B cell (primary cell): ENCODE data around the gene SLC24A4. TPM values are rescaled to one million over a fixed set of nuclear protein-coding genes. Genes with fewer than 3 reads are reported as not detected.

Experiments used
- ATAC-seq: fragments of 200-7000 bp; cut with Tn5 transposase; one replicate; pipeline ENCODE4 v1.10.0; 2021; ENCODE audit warnings: low read depth, mild to moderate bottlenecking, moderate number of reproducible peaks, moderate library complexity
- CTCF ChIA-PET: fragments of 350-600 bp; sonication (Branson Sonifier 250); formaldehyde crosslinking; loops from one replicate; lab custom pipeline; 2021; ENCODE audit warnings: antibody characterized with exemption, inconsistent platforms; lab: Charles Lee
- POLR2A ChIA-PET: fragments of 350-600 bp; sonication (Branson Sonifier 250); formaldehyde crosslinking; loops from one replicate; lab custom pipeline; 2021; ENCODE audit warnings: antibody characterized with exemption; lab: Charles Lee
- DNase-seq: peaks from one replicate; pipeline ENCODE4 v3.0.0; 2013
- H2AFZ ChIP-seq: 2 replicates; pipeline ENCODE4 v1.6.1; 2012; ENCODE audit warnings: mild to moderate bottlenecking, low read depth, low read length; ENCODE audit not compliant: insufficient read depth, poor library complexity, severe bottlenecking
- H3K27ac ChIP-seq, 2 donors: 1 replicate in 1 of 2; 2 replicates in 1 of 2; pipeline ENCODE4 v1.5.1; 2012 to 2013; ENCODE audit warnings: low read length in 2 of 2, mild to moderate bottlenecking in 2 of 2, moderate library complexity in 1 of 2
- H3K27me3 ChIP-seq, 4 experiments: fragments of 200-600 bp in 1 of 4; sonication (generic) in 1 of 4; replicated peaks in 1 of 4; 1 replicate in 2 of 4; 2 replicates in 2 of 4; pipeline versions ENCODE4 v1.6.1 to v1.7.0; 2013 to 2016; ENCODE audit warnings: low read length in 3 of 4, mild to moderate bottlenecking in 2 of 4, mixed read lengths in 1 of 4, moderate library complexity in 1 of 4; ENCODE audit not compliant: insufficient read depth in 4 of 4, control insufficient read depth in 3 of 4; ENCODE audit errors: control extremely low read depth in 1 of 4
- H3K36me3 ChIP-seq, 2 experiments: replicated peaks in 1 of 2; 1 replicate in 1 of 2; 2 replicates in 1 of 2; pipeline versions ENCODE4 v1.6.1 to v1.7.1; 2013; ENCODE audit warnings: low read length in 1 of 2; ENCODE audit not compliant: insufficient read depth in 2 of 2, control insufficient read depth in 1 of 2; ENCODE audit errors: control extremely low read depth in 1 of 2, extremely low read depth in 1 of 2
- H3K4me1 ChIP-seq, 2 donors: fragments of 200-600 bp in 1 of 2; sonication (generic) in 1 of 2; 1 replicate in 1 of 2; 2 replicates in 1 of 2; pipeline versions ENCODE4 v1.5.1 to v1.6.1; 2013 to 2017; ENCODE audit warnings: low read length in 2 of 2; ENCODE audit not compliant: control insufficient read depth in 2 of 2, insufficient read depth in 2 of 2
- H3K4me2 ChIP-seq: replicated peaks from 2 replicates; pipeline ENCODE3; 2012; ENCODE audit warnings: mild to moderate bottlenecking, low read depth, low read length; ENCODE audit not compliant: poor library complexity, severe bottlenecking
- H3K4me3 ChIP-seq, 5 experiments: fragments of 200-600 bp in 1 of 5; sonication (generic) in 1 of 5; 1 replicate in 3 of 5; 2 replicates in 2 of 5; pipeline versions ENCODE4 v1.5.1 to v1.7.0; 2011 to 2016; ENCODE audit warnings: low read length in 4 of 5, mild to moderate bottlenecking in 4 of 5, low read depth in 2 of 5, control low read depth in 1 of 5, moderate library complexity in 1 of 5; ENCODE audit not compliant: insufficient read depth in 1 of 5; ENCODE audit errors: control extremely low read depth in 1 of 5, extremely low read depth in 1 of 5
- H3K79me2 ChIP-seq: fragments of 200-600 bp; sonication (generic); one replicate; pipeline ENCODE4 v1.6.0; 2016; ENCODE audit warnings: low read length; ENCODE audit not compliant: control insufficient read depth, insufficient read depth
- H3K9ac ChIP-seq: fragments of 200-600 bp; sonication (generic); 2 replicates; pipeline ENCODE4 v1.6.1; 2017; ENCODE audit warnings: mild to moderate bottlenecking, low read length, moderate library complexity
- H3K9me3 ChIP-seq, 3 donors: one replicate each; pipeline versions ENCODE4 v1.6.1 to v1.7.1; 2013; ENCODE audit warnings: low read length in 2 of 3; ENCODE audit not compliant: control insufficient read depth in 2 of 3, insufficient read depth in 1 of 3; ENCODE audit errors: control extremely low read depth in 1 of 3
- H4K20me1 ChIP-seq: 2 replicates; pipeline ENCODE4 v1.6.0; 2012; ENCODE audit warnings: mild to moderate bottlenecking, low read length; ENCODE audit not compliant: insufficient read depth, control insufficient read depth, poor library complexity, severe bottlenecking
- H3K27ac Mint-ChIP-seq: one replicate; pipeline ENCODE4 v1.8.0; 2021; ENCODE audit warnings: mixed read lengths
- H3K27me3 Mint-ChIP-seq: one replicate; pipeline ENCODE4 v1.8.0; 2021; ENCODE audit warnings: mixed read lengths
- H3K4me1 Mint-ChIP-seq: one replicate; pipeline ENCODE4 v1.8.0; 2021; ENCODE audit warnings: mixed read lengths
- H3K4me3 Mint-ChIP-seq: one replicate; pipeline ENCODE4 v1.8.0; 2021; ENCODE audit warnings: mixed read lengths
- H3K9me3 Mint-ChIP-seq: one replicate; pipeline ENCODE4 v1.8.0; 2022; ENCODE audit warnings: mixed read lengths; ENCODE audit not compliant: insufficient read depth
- CTCF ChIP-seq: fragments of 200-600 bp; IDR thresholded peaks from one replicate; pipeline ENCODE4 v1.8.0; 2022; ENCODE audit warnings: antibody characterized with exemption, mild to moderate bottlenecking
- EZH2 ChIP-seq: IDR thresholded peaks from 2 replicates; pipeline ENCODE4 v1.6.1; 2012; ENCODE audit warnings: borderline replicate concordance, low read depth, mild to moderate bottlenecking, moderate library complexity, low read length; ENCODE audit not compliant: insufficient read depth, poor library complexity, severe bottlenecking
- WGBS: methylation state at CpG from one replicate; pipeline ENCODE4 v1.1.5; 2013; ENCODE audit warnings: missing lambda C conversion rate; ENCODE audit not compliant: insufficient coverage; 5-methylcytosine and 5-hydroxymethylcytosine counted together
- intact Hi-C: fragments of 100-400 bp; cut with micrococcal nuclease; formaldehyde crosslinking; loops from one replicate; pipeline ENCODE4 v1.10.0; 2022
- polyA plus RNA-seq: library from polyadenylated mRNA; depleted of rRNA; stranded (reverse); fragments of >200 nt; gene quantifications from 2 replicates; pipeline ENCODE4 v1.2.3, GENCODE V29; 2012
- total RNA-seq, 2 donors: library from RNA; stranded (reverse); fragments of 120-200 nt in 1 of 2; gene quantifications; 1 replicate in 1 of 2; 2 replicates in 1 of 2; pipeline versions ENCODE4 v1.2.3 to v1.2.4, GENCODE V29; 2013 to 2022

SLC24A4 gene
- total and polyA plus RNA-seq, 2 donors (not counting 1 experiment from before 2014, with no cell fraction given): 0.19 TPM; not detected in 1

GRCh38 chr14:92276074-92276473 lies 46.9 kb upstream of the SLC24A4 start:
- no peak overlapping the region for H2AFZ ChIP-seq
- ChIA-PET CTCF (no interaction called here), POLR2A (no interaction called here)
- no peaks in the 10 kb centered on the region for H3K9me3 Mint-ChIP-seq
- WGBS: 100% methylated on average over 2 of the region's 7 CpGs
- intact Hi-C loops: no loop called here
- H4K20me1 ChIP-seq: no peaks in the 10 kb centered on the region
- H3K4me3 Mint-ChIP-seq: no peak overlapping the region
- no peak overlapping the region for H3K4me2 ChIP-seq
- TF ChIP-seq EZH2 (no peak), CTCF (no peak)
- no peak overlapping the region for H3K4me3 ChIP-seq
- no peaks in the 10 kb centered on the region for H3K79me2 ChIP-seq
- DNase-seq: no peak
- H3K4me1 Mint-ChIP-seq: no peaks in the 10 kb centered on the region
- no peaks in the 10 kb centered on the region for H3K36me3 ChIP-seq
- H3K27me3 ChIP-seq: peaks cover 0 to 13% (median under 1%) of the 10 kb centered on the region in 4 experiments
- H3K9me3 ChIP-seq: no peaks in the 10 kb centered on the region
- H3K4me1 ChIP-seq: no peaks in the 10 kb centered on the region
- no peak overlapping the region for H3K27ac Mint-ChIP-seq
- no peak for ATAC-seq
- H3K27me3 Mint-ChIP-seq: peaks cover 33% of the 10 kb centered on the region
- no peak overlapping the region for H3K27ac ChIP-seq
- no peak overlapping the region for H3K9ac ChIP-seq

GRCh38 chr14:92277031-92277430 lies 45.9 kb upstream of the SLC24A4 start:
- H3K27me3 ChIP-seq: peaks cover 0 to 13% (median under 1%) of the 10 kb centered on the region in 4 experiments
- WGBS: 93% methylated on average over 4 of the region's 5 CpGs
- no peak overlapping the region for H3K27ac ChIP-seq
- H3K4me1 Mint-ChIP-seq: no peaks in the 10 kb centered on the region
- intact Hi-C loops: no loop called here
- H4K20me1 ChIP-seq: no peaks in the 10 kb centered on the region
- no peak for TF ChIP-seq CTCF
- no peak for TF ChIP-seq EZH2
- H3K9ac ChIP-seq: no peak overlapping the region
- ChIA-PET POLR2A (no interaction called here), CTCF (no interaction called here)
- no peaks in the 10 kb centered on the region for H3K36me3 ChIP-seq
- H3K27ac Mint-ChIP-seq: no peak overlapping the region
- no peaks in the 10 kb centered on the region for H3K79me2 ChIP-seq
- no peak overlapping the region for H3K4me2 ChIP-seq
- no peaks in the 10 kb centered on the region for H3K9me3 Mint-ChIP-seq
- ATAC-seq (no peak), DNase-seq (no peak)
- no peaks in the 10 kb centered on the region for H3K9me3 ChIP-seq
- H2AFZ ChIP-seq: no peak overlapping the region
- H3K4me1 ChIP-seq: no peaks in the 10 kb centered on the region
- H3K27me3 Mint-ChIP-seq: peaks cover 27% of the 10 kb centered on the region
- H3K4me3 ChIP-seq: no peak overlapping the region
- no peak overlapping the region for H3K4me3 Mint-ChIP-seq
